ENCODE results near the gene WNK4.

DNA sequence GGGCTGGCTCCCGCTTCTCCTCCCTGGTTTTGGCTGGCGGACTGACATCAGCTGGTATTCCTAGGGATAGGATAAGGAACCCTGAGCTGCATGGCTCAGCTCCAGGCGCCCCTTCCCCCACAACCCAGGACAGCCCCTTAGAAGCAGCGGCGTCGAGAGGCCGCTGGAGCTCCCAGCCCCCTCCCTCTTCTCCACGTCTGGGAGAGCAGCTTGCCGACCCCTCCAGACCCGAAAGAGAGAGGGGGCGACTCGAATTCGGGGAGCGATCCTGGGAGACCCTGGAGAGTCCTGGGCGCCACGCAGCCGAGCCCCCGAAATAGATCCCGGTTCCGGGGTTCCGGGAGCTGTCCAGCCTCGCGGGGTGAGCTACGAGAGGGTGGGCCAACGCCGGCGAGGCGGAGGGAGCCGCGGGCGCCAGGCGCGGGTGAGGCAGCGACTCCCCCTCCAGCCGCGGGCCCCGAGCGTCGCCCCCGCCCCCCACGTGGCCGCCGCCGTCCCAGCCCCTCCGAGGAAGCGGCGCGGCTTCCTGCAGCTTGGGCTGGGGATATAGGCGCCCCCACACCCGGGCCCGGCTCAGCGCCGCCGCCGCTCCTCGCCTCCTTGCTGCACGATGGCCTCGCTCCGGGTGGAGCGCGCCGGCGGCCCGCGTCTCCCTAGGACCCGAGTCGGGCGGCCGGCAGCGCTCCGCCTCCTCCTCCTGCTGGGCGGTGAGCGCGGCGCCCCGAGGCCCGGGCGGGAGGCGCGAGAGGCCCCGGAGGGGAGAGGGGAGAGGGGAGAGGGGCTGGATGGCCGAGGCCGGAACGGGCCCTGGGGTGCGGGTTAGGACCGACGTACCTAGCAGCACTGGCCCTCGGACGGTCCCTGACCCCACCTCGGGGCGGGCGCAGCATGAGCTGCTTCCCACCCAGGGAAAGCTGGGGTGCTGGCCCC lies 19.5 kb upstream of the WNK4 start, which contains the start of gene RAMP2:
- TF ChIP-seq, protein P1, sequence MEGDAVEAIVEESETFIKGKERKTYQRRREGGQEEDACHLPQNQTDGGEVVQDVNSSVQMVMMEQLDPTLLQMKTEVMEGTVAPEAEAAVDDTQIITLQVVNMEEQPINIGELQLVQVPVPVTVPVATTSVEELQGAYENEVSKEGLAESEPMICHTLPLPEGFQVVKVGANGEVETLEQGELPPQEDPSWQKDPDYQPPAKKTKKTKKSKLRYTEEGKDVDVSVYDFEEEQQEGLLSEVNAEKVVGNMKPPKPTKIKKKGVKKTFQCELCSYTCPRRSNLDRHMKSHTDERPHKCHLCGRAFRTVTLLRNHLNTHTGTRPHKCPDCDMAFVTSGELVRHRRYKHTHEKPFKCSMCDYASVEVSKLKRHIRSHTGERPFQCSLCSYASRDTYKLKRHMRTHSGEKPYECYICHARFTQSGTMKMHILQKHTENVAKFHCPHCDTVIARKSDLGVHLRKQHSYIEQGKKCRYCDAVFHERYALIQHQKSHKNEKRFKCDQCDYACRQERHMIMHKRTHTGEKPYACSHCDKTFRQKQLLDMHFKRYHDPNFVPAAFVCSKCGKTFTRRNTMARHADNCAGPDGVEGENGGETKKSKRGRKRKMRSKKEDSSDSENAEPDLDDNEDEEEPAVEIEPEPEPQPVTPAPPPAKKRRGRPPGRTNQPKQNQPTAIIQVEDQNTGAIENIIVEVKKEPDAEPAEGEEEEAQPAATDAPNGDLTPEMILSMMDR (conservative IDR thresholded peaks at IDR 0.05 in 1 of 2, IDR thresholded peaks at IDR 0.05 in 1 of 2; ENCODE audit: low read depth in 1 of 2, low read length in 2 of 2) = no peak
- peak; percentile 39 for TF ChIP-seq EZH2 (IDR thresholded peaks at IDR 0.05; ENCODE audit: low read length, missing control alignments)

All from fibroblast of lung (primary cell).